Ovary (tissue), 3 donors: ENCODE data around the gene HIPK4.

Experiments used
- CTCF ChIP-seq, 3 donors: fragments of 450-650 bp in 2 of 3; fragments of 200-600 bp in 1 of 3; IDR thresholded peaks; one replicate each; pipeline versions ENCODE4 v1.5.1 to v1.8.0; 2016 to 2022; ENCODE audit warnings: antibody characterized with exemption in 3 of 3, mild to moderate bottlenecking in 1 of 3
- EP300 ChIP-seq: sonication (generic); formaldehyde crosslinking; IDR thresholded peaks from one replicate; pipeline ENCODE4 v1.6.1; 2017; ENCODE audit warnings: antibody characterized with exemption
- POLR2A ChIP-seq: fragments of 450-650 bp; IDR thresholded peaks from one replicate; pipeline ENCODE4 v1.6.1; 2017; ENCODE audit warnings: antibody characterized with exemption, mild to moderate bottlenecking, moderate library complexity
- donor health status: DM: no; HTN: no; CAD: no.

DNA sequence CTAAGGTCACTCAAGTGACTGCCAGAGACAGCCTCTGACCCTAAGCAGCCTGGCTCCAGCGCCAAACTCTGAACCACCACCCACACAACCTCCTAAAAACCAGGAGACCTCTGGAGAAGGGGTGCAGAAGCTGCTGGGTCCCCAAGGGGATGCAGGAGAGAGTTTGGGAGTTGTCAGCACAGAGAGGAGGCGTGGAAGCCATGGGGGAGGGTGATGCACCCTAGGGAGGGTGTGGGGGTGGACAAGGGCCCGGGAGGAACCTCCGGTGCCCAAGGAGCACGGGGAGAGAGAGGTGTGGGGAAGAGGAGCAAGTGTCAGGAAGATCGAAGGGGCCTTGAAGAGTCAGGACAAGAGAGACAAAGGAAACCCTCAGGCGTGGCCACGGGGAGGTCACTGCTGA is 2.1 kb upstream of the HIPK4 start:
- no peak for TF ChIP-seq CTCF (IDR thresholded peaks at IDR 0.05)
- TF ChIP-seq POLR2A = no peak
- TF ChIP-seq EP300 = no peak
